HG02884 (cell line): ENCODE data around the gene PAFAH1B2.

Experiments
- ATAC-seq: cut with Tn5 transposase; IDR thresholded peaks from one replicate; pipeline ENCODE4 v1.9.1; 2021; ENCODE audit warnings: mild to moderate bottlenecking, moderate library complexity; ENCODE audit not compliant: unreplicated experiment

The PAFAH1B2 gene

DNA sequence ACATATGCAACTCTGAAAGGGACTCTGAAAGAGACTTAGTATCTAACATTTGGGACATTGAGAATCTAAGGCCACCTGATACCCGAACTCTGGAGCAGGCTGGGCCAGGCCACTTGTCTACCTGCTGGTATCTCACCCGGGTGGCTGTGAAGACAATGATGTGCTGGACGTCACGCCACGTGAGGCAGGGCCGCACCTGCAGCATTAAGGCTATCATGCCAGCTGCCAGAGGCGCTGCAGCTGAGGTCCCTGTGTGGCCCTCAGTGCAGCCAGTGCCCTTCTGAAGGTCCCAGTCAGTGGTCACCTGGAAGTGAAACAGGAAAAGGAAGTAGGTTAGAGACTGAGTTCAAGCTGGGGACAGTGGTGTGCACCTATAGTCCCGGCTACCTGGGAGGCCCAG lies 75.4 kb downstream of the PAFAH1B2 start:
- ATAC-seq, result no peak

DNA sequence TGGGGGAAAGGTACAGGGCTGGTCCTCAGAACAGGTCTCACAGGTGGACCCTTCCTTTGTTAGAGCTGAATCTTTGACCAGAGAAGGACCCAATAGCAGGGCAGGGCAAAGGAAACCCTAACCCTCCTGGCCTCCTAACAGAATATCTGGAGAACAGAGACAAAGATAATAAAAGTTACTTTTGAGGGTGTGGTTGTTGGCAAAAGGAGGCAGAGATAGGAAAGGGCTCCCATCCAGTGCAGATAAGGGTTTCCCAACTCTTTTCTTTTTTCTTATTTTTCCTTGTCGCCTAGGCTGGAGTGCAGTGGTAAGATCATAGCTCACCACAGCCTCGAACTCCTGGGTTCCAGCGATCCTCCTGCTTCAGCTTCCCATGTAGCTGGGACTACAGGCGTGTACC lies 75.9 kb downstream of the PAFAH1B2 start:
- no peak for ATAC-seq

DNA sequence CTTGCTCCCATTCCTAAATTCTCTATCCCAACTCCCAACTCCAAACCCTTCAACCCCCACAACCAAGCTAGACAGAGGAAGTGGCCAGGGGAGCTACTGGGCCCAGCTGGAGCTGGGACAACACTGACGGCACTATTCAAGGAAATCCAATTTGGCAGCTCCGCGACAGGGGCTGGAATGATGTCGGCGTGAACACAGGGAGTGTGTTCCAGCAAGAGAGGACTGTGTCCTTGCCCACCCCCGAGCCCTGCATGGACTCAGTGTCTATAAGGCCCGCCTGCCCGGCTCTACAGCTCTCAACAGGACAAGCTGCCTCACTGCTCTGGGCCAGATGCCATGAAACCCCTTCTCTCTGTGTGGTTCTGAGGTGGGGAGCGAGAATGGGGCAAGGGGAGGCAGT lies 76.5 kb downstream of the PAFAH1B2 start:
- ATAC-seq, result no peak

DNA sequence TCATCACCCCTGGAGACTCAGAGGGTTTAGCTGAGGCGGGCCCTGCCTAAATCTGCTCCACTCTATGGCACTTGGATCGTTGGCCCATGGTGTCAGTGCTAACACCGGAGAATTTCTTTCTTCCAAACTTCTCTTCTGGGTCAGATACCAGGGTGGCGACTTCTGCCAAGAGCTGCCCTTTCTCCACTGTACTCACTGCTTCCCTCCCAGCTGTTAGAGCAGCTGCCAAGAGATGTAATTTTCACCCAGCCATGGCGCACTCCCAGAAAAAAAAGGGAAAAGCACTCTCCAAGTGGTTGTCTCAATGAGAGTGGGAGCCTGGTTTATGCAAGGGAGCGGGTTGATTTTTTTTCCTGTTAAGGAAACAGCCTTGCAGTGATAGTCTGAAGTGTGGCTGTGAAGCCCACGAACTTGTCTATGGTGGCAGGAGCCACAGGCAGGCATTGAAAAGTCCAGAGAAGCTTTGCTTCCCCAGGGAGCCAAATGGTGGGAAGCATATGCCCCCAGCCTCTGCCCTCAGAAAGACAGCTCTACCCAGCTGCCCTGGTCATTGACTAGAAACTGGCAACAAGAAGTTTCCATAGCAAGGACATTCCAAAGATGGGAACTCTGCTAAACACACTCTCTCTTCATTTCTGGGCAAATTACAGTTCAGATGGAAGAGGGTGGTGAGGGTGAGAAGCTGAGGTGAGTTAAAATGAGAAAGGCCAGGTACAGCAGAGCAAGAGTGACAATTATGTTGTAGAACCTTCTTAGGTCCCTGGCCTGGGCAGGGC lies 77.1 kb downstream of the PAFAH1B2 start:
- ATAC-seq, result no peak

DNA sequence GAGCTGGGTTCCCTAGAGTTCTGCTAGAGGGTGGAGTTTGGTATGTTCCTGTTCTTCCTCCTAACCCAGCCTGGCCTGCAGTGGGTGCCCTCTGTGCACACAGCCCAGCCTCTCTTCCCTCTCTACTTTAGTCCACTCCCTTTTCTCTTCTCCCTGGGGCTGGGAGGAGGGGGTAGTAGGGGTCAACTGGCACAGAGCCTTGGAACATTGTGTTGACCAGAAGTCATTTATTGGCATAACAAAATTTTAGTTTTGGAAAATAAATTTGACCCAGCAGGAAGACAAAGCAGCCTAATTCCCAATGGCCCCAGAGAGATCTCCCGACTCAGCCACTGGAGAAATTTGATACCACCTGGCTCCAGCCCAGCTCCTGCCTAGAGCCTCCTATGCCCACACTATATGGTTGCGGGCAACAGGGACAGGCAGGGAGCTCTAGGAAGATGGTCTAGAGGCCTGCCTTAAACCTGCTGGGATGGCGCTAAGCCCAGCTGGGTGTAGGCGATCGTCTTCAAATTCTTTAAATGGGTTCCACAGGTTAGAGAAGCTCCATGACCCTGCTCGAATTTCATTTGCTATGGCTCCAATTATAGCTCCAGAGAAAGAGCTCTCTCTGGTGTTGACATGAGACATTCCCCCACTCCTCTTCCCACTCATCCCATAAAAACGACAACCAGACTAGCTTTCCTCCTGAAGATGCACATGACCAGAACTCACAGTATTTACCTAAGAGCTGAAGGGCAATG lies 77.9 kb downstream of the PAFAH1B2 start:
- no peak for ATAC-seq

DNA sequence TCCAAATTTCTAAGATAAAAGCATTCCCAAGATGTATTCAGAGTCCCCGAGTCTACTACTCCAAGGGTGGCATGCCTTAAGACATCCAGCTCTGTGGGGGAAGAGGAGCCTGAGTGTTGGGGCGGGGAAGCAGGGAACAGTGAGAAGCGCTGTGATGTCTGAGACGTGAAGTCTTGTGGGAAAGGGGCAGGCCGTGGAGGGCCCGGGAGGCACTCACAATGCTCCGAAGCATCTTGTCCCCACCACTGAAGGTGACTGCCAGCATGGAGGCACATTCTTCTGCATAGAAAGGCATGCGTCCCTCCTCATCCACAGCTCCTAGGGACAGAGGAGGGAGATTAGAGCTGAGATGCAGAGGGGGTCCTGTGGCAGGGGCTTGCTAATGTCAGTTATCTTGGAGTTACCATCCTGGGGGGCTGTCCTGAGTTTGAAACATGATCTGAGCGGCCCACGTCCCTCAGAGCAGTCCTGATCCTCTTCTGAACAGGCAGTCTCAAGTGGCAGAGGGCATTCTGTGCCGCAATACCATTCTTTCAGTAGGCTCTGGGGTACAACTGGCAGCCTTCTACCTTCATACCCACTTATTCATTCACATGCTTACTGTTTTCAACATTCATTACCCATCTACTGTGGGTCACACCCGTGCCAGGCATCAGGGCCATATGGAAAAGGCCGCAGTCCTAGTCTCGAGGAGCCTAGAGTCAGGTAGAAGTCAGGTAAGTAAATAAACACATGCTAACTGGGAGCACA lies 79.1 kb downstream of the PAFAH1B2 start:
- no peak for ATAC-seq

DNA sequence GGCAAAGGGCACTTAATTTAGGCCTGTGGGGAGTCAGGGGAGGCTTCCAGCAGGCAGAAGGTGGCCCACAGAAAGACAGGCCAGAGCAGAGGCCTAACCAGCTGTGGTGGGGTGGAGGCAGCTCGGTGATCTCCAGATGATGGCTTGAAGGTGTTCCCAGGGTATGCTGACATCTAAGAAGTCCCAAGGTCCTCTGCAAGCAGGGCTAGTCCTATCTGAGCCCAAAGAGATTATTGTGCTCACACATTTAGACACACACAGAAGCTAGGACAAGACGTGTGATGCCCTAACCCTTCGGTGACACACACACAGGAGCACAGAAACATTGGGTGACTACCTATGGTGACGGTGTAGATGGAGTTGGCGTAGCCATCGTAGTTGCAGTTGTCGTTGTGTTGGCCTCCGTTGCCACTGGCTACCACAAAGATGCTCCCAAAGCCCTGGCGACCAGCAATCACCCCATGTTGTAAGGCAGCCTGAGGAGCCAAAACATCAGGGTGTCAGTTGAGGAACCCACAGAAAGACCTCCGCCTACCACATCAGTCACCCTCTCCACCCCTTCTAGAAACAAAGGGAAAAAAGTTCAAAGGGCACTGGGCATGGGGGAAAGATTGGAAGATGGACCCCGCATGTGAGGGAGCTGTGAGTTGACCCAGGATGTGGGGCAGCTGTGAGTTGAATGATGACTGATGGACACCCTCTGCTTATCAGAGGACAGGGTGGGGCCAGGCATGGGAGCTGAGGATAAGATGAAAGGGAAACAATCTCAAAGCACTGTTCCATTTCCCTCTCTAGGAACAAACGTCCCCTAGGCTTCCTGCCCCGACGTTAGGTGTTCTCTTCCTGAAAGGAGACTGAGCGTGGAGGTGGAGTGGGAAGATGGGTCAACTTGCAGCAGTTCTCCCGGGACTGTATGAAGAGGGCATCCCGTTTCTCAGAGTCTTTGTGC lies 79.9 kb downstream of the PAFAH1B2 start:
- no peak for ATAC-seq

DNA sequence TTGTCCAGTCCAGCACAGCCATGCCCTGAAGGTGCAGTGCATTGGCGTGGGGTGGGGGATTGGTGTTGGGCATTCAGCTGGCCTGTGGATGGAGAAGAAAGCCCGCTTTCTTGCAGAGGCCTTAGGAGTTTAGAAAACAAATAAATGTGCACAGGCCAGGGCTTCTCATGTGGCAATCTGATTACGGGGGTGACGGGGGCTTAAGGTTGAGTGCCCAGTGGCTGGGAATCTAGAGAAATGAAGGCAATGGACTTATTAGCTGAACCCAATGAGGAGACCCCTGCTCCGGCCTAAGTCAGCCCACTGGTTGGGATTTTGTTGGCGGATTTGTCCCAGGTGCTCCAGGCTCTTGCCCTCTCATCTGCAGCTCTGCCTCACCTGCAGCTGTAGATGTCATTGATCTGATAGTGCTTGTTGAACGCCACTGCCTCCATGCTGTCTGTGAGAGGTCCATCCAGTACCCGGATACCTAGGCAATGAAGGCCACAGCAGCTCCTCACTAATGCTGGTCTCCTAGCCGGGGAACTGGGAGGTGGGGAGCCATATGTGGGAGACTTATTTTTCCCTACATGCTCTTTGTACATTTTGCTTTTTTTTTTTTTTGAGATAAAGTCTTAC lies 81.6 kb downstream of the PAFAH1B2 start:
- no peak for ATAC-seq
